Loucy (cell line): ENCODE measurements around the gene AHCYL1.

ENCODE experiments used
- H2AFZ ChIP-seq: fragments of 200-600 bp; sonication (generic); 2 replicates; pipeline ENCODE4 v1.6.0; 2016; ENCODE audit warnings: antibody characterized with exemption, mild to moderate bottlenecking, low read length, moderate library complexity
- H3F3A ChIP-seq: fragments of 200-600 bp; 2 replicates; pipeline ENCODE4 v1.6.0; 2016; ENCODE audit warnings: antibody characterized with exemption, low read depth, mild to moderate bottlenecking
- H3K27me3 ChIP-seq: fragments of 200-600 bp; sonication (generic); 2 replicates; pipeline ENCODE4 v1.6.1; 2014; ENCODE audit warnings: low read length, mild to moderate bottlenecking; ENCODE audit not compliant: insufficient read depth, poor library complexity, severe bottlenecking
- H3K36me3 ChIP-seq: fragments of 200-600 bp; sonication (generic); 2 replicates; pipeline ENCODE4 v1.6.1; 2016; ENCODE audit warnings: low read length; ENCODE audit not compliant: insufficient read depth
- H3K4me1 ChIP-seq: fragments of 200-600 bp; sonication (generic); 2 replicates; pipeline ENCODE4 v1.5.1; 2014; ENCODE audit warnings: low read length, mild to moderate bottlenecking; ENCODE audit not compliant: insufficient read depth, poor library complexity, severe bottlenecking
- H3K4me2 ChIP-seq: fragments of 200-600 bp; sonication (generic); 2 replicates; pipeline ENCODE4 v1.6.0; 2014; ENCODE audit warnings: antibody characterized with exemption, low read length, low read depth, mild to moderate bottlenecking; ENCODE audit not compliant: poor library complexity, severe bottlenecking
- H3K4me3 ChIP-seq: fragments of 200-600 bp; sonication (generic); 2 replicates; pipeline ENCODE4 v1.5.1; 2014; ENCODE audit warnings: low read length, mild to moderate bottlenecking, mixed read lengths; ENCODE audit not compliant: poor library complexity, severe bottlenecking
- H3K79me2 ChIP-seq: fragments of 200-600 bp; sonication (generic); 2 replicates; pipeline ENCODE4 v1.6.1; 2014; ENCODE audit warnings: low read length; ENCODE audit not compliant: insufficient read depth
- H3K9ac ChIP-seq: fragments of 200-600 bp; sonication (generic); 2 replicates; pipeline ENCODE4 v1.6.0; 2014; ENCODE audit warnings: mild to moderate bottlenecking, low read depth, low read length, moderate library complexity; ENCODE audit not compliant: poor library complexity, severe bottlenecking
- H3K9me2 ChIP-seq: fragments of 200-600 bp; sonication (generic); replicated peaks from 2 replicates; pipeline ENCODE4 v1.6.1; 2016; ENCODE audit warnings: low read depth, low read length, mixed read lengths
- H3K9me3 ChIP-seq: fragments of 200-600 bp; sonication (generic); 2 replicates; pipeline ENCODE4 v1.6.1; 2014; ENCODE audit warnings: mild to moderate bottlenecking, antibody characterized with exemption, low read length, low read depth; ENCODE audit not compliant: insufficient read depth
- H4K20me1 ChIP-seq: fragments of 200-600 bp; sonication (generic); 2 replicates; pipeline ENCODE4 v1.6.0; 2014; ENCODE audit warnings: antibody characterized with exemption, low read length, mild to moderate bottlenecking; ENCODE audit not compliant: insufficient read depth, poor library complexity, severe bottlenecking
- EZH2phosphoT487 ChIP-seq: fragments of 200-600 bp; IDR thresholded peaks from 2 replicates; pipeline ENCODE4 v1.6.1; 2018; ENCODE audit warnings: antibody characterized with exemption, mild to moderate bottlenecking, moderate library complexity, borderline replicate concordance
- TF ChIP-seq, protein P1 (sequence below): fragments of 200-600 bp; sonication (generic); conservative IDR thresholded peaks from 2 replicates; pipeline ENCODE4 v1.5.1; 2014; ENCODE audit warnings: mild to moderate bottlenecking, antibody characterized with exemption, low read length

AHCYL1 gene

DNA sequence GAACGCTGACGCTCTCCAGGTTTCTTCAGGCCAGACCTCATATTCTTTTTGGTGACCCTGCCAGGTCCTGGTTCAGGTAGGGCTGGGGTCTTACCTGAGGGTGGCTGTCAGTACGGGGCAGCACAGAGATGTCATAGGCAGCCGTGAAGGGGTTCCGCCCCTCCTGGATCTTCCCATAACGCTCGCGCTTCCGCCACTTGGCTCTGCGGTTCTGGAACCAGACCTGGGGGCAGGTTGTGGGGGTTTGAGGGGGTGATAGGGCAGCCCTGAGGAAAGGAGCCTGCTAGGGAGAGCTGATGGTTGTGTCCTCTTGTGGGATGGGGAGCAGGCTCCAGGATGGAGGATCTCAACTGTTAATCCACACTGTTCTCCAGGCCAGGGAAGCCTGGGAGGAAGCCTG lies 76.8 kb downstream of the AHCYL1 start:
- Histone ChIP-seq H3F3A (no peaks in the 10 kb centered on the region), H3K4me1 (no peaks in the 10 kb centered on the region), H3K36me3 (peaks cover 11% of the 10 kb centered on the region; the same call in 1 of the 2 replicates), H3K4me2 (no peak overlapping the region), H2AFZ (no peak overlapping the region), H3K9ac (no peak overlapping the region), H3K4me3 (no peak overlapping the region), H3K79me2 (no peaks in the 10 kb centered on the region), H3K27me3 (no peaks in the 10 kb centered on the region), H4K20me1 (no peaks in the 10 kb centered on the region), H3K9me2 (no peaks in the 10 kb centered on the region), H3K9me3 (no peaks in the 10 kb centered on the region)
- TF ChIP-seq, protein P1, sequence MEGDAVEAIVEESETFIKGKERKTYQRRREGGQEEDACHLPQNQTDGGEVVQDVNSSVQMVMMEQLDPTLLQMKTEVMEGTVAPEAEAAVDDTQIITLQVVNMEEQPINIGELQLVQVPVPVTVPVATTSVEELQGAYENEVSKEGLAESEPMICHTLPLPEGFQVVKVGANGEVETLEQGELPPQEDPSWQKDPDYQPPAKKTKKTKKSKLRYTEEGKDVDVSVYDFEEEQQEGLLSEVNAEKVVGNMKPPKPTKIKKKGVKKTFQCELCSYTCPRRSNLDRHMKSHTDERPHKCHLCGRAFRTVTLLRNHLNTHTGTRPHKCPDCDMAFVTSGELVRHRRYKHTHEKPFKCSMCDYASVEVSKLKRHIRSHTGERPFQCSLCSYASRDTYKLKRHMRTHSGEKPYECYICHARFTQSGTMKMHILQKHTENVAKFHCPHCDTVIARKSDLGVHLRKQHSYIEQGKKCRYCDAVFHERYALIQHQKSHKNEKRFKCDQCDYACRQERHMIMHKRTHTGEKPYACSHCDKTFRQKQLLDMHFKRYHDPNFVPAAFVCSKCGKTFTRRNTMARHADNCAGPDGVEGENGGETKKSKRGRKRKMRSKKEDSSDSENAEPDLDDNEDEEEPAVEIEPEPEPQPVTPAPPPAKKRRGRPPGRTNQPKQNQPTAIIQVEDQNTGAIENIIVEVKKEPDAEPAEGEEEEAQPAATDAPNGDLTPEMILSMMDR = no peak
- no peak for TF ChIP-seq EZH2phosphoT487

DNA sequence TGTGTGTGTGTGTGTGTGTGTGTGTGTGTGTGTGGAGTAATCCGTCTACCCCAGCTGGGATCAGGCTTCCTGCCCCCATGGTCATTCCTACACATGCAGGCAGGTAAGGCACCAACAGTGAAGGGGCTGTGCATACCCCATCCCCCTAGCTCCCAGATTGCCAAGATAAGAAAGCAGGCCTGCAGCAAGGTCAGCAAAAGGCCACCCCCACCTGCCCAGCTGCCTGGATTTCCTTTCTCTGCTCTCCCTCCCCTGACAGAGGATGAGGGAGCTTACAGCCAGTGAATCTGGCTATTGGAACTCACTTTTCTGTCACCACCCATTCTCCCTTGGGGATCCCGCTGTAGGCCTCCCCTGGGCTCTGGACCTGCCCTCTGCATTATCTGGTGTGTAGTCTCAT lies 78.0 kb downstream of the AHCYL1 start:
- TF ChIP-seq EZH2phosphoT487 = no peak
- TF ChIP-seq, protein P1 = no peak
- Histone ChIP-seq H3K4me1 (no peaks in the 10 kb centered on the region), H3K4me2 (no peak overlapping the region), H3K27me3 (no peaks in the 10 kb centered on the region), H3K36me3 (no peaks in the 10 kb centered on the region; the same call in 1 of the 2 replicates), H3F3A (no peaks in the 10 kb centered on the region), H3K9me3 (no peaks in the 10 kb centered on the region), H2AFZ (no peak overlapping the region), H3K4me3 (no peak overlapping the region), H3K79me2 (no peaks in the 10 kb centered on the region), H3K9ac (no peak overlapping the region), H3K9me2 (no peaks in the 10 kb centered on the region), H4K20me1 (no peaks in the 10 kb centered on the region)

DNA sequence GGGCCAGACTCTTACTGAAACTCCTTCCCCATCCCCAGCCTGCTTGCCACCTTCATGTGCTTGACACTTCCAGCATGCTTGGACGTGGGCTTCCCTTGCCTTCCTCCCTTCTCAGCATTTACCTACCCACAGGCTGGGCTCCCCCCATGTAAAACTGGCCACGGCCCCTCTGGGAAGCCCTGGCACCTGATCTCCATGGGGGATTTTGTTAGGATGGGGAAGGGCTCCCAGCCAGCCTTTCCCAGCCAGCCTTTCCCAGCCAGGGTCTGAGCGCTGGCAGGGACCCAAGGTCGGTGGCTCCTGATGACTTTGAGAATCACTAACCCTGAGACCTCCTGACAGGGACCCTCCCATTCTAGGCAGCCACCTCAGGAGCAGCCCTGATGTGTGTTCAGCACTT lies 79.2 kb downstream of the AHCYL1 start:
- Histone ChIP-seq H3K36me3 (no peaks in the 10 kb centered on the region; the same call in 1 of the 2 replicates), H2AFZ (no peak overlapping the region), H3K9me3 (no peaks in the 10 kb centered on the region), H3K79me2 (no peaks in the 10 kb centered on the region), H4K20me1 (no peaks in the 10 kb centered on the region), H3K4me3 (no peak overlapping the region), H3K4me2 (no peak overlapping the region), H3F3A (no peaks in the 10 kb centered on the region), H3K9ac (no peak overlapping the region), H3K9me2 (no peaks in the 10 kb centered on the region), H3K4me1 (no peaks in the 10 kb centered on the region), H3K27me3 (no peaks in the 10 kb centered on the region)
- TF ChIP-seq EZH2phosphoT487 = no peak
- TF ChIP-seq, protein P1 = no peak
